Breast epithelium (tissue), 4 donors: ENCODE measurements around the gene STEAP3. TPM values are rescaled to one million over a fixed set of nuclear protein-coding genes. Genes with fewer than 3 reads are reported as not detected.
A peak's percentile ranks its signal among the peaks of the same experiment; 100 is the strongest.

Experiments
- DNase-seq, 2 donors: peaks; one replicate each; pipeline ENCODE4 v3.0.0-alpha.2; 2019; ENCODE audit warnings: low spot score in 2 of 2
- H3K27ac ChIP-seq, 2 donors: fragments of 200-600 bp; sonication (generic) in 1 of 2; one replicate each; pipeline ENCODE4 v1.5.1; 2016 to 2019; ENCODE audit warnings: mild to moderate bottlenecking in 1 of 2
- H3K27me3 ChIP-seq, 2 donors: fragments of 200-600 bp; sonication (generic) in 1 of 2; one replicate each; pipeline versions ENCODE4 v1.5.1 to v1.6.0; 2017 to 2019; ENCODE audit warnings: control low read depth in 1 of 2, mild to moderate bottlenecking in 1 of 2
- H3K36me3 ChIP-seq: fragments of 200-600 bp; one replicate; pipeline ENCODE4 v1.5.1; 2019
- H3K4me1 ChIP-seq, 2 donors: fragments of 200-600 bp; sonication (generic); one replicate each; pipeline ENCODE4 v1.5.1; 2016 to 2019; ENCODE audit warnings: control low read depth in 1 of 2
- H3K4me3 ChIP-seq, 3 donors: fragments of 200-600 bp; sonication (generic); 1 replicate in 2 of 3; 2 replicates in 1 of 3; pipeline ENCODE4 v1.5.1; 2016 to 2019; ENCODE audit warnings: mild to moderate bottlenecking in 3 of 3, moderate library complexity in 2 of 3
- H3K9me3 ChIP-seq, 2 donors: fragments of 200-600 bp; sonication (generic) in 1 of 2; one replicate each; pipeline ENCODE4 v1.5.1; 2016 to 2019; ENCODE audit warnings: control low read depth in 1 of 2
- POLR2A ChIP-seq: fragments of 450-650 bp; IDR thresholded peaks from one replicate; pipeline ENCODE4 v1.6.1; 2016; ENCODE audit warnings: antibody characterized with exemption, mild to moderate bottlenecking, moderate library complexity
- POLR2AphosphoS5 ChIP-seq, 3 donors: sonication (generic); formaldehyde crosslinking; IDR thresholded peaks; one replicate each; pipeline ENCODE4 v1.6.1; 2017; ENCODE audit warnings: antibody characterized with exemption in 3 of 3
- intact Hi-C: fragments of 100-400 bp; cut with DNase I; formaldehyde crosslinking; loops from one replicate; pipeline ENCODE4 v1.15.1; 2023; ENCODE audit warnings: low total_unique reads
- total RNA-seq, 3 donors: library from RNA; depleted of rRNA; stranded (reverse); fragments of >200 nt; gene quantifications; one replicate each; pipeline ENCODE4 v1.1.0, GENCODE V29; 2016
- TF ChIP-seq, protein P1 (sequence below), 3 donors: fragments of 450-650 bp; IDR thresholded peaks; one replicate each; pipeline ENCODE4 v1.5.1; 2016 to 2017; ENCODE audit warnings: antibody characterized with exemption in 3 of 3, mild to moderate bottlenecking in 3 of 3, moderate library complexity in 3 of 3

Gene STEAP3
- total RNA-seq, 3 donors from 2014 or later, result 11.2 to 52.2 (median 49.8) TPM

DNA sequence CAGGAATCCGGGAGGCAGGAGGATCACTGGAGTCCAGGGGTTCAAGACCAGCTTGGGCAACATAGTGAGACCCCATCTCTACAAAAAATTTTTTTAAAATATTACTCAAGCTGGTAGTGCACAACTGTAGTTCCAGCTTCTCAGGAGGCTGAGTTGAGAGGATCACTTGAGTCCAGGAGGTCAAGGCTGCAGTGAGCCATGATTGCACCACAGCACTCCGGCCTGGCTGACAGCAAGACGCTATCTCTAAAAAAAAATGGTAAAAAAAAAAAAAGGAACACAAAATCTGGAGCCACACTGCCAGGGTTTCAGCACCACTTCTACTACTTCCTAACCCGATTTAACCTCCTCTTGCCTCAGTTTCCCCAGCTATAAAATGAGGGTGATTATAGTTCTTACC, 57.0 kb downstream of the STEAP3 start:
- H3K9me3 ChIP-seq, result no peaks in the 10 kb centered on the region
- no peaks in the 10 kb centered on the region for H3K36me3 ChIP-seq
- H3K4me3 ChIP-seq, result no peak overlapping the region
- intact Hi-C loops, result no loop called here
- H3K27ac ChIP-seq, result no peak overlapping the region
- peaks cover 0 to 3% of the 10 kb centered on the region in 2 donors for H3K4me1 ChIP-seq
- no peak for DNase-seq
- H3K27me3 ChIP-seq, result no peaks in the 10 kb centered on the region
- TF ChIP-seq POLR2AphosphoS5 (IDR thresholded peaks at IDR 0.05) (no peak), POLR2A (no peak)
- TF ChIP-seq, protein P1, sequence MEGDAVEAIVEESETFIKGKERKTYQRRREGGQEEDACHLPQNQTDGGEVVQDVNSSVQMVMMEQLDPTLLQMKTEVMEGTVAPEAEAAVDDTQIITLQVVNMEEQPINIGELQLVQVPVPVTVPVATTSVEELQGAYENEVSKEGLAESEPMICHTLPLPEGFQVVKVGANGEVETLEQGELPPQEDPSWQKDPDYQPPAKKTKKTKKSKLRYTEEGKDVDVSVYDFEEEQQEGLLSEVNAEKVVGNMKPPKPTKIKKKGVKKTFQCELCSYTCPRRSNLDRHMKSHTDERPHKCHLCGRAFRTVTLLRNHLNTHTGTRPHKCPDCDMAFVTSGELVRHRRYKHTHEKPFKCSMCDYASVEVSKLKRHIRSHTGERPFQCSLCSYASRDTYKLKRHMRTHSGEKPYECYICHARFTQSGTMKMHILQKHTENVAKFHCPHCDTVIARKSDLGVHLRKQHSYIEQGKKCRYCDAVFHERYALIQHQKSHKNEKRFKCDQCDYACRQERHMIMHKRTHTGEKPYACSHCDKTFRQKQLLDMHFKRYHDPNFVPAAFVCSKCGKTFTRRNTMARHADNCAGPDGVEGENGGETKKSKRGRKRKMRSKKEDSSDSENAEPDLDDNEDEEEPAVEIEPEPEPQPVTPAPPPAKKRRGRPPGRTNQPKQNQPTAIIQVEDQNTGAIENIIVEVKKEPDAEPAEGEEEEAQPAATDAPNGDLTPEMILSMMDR (IDR thresholded peaks at IDR 0.05), result no peak

DNA sequence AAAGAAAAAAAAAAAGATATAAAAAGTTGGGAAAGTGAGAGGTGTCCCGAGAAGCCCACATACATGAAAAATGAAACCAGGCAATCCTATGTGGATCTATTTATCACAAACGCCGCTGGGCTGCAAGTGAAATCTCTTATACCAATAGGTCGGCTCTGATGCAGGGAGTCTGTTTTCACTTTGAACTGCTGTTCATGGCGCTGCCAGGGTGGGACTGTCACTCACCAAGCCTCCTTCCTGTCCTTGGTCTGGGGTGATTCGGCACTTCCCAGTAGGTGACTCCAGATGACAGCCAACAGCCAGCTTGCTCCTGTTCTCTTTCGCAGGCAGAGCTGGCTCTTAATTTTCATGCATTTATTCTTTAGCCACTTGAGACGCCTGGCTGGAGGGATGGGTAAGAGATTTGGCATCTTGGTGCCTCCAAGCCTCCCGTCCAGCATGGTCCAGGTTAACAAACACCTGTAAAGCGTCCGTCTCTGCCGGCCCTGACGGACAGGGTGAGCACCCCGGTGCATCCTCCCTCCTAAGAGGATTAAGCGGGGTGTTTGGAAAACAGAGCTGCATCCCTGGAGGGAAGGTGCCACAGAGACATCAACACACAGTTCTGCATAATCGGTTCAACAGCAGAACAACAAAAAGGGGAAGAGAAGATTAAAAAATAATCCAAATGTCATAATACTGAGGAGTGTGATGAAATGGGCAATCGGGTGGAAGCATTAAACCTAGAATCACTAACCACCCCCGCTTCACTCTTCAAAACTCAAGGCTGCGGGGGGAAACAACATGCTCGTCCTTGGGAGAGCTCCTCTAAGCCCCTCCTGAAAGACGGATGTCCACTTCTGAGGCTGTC, 58.7 kb downstream of the STEAP3 start:
- H3K27me3 ChIP-seq, result no peaks in the 10 kb centered on the region
- H3K27ac ChIP-seq, result peak overlapping the region; percentile 92 to 93
- DNase-seq, result no peak
- H3K9me3 ChIP-seq, result no peaks in the 10 kb centered on the region
- no peaks in the 10 kb centered on the region for H3K36me3 ChIP-seq
- H3K4me3 ChIP-seq, result no peak overlapping the region
- peaks cover 0 to 3% of the 10 kb centered on the region in 2 donors for H3K4me1 ChIP-seq
- no peak for TF ChIP-seq POLR2A
- TF ChIP-seq, protein P1 (IDR thresholded peaks at IDR 0.05), result no peak
- no peak for TF ChIP-seq POLR2AphosphoS5 (IDR thresholded peaks at IDR 0.05)
- intact Hi-C loops, result no loop called here

DNA sequence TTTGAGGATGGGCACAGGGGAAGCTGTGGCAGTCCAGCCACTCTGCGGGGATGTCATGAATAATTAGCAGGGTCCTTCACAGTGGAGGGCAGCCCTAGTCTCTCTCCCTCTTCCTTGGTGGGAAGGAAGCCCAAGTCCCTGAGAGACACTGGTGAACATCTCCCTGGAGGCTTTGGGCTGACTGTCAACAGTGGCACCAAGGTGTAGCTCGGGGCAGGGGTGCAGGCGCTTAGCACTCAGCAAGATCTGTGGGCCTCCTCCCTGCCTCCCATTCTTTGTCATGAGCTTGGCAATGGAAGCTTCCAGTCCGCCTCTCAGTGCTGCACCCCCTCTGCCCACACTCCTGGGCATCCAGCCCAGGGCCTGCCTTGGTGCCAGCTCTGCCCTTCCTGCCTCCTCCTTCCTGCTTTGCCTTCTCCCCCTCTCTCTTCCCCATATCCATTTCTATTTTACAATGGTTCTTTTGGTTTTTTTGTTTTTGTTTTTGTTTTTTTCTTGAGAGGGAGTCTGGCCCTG, 59.4 kb downstream of the STEAP3 start:
- intact Hi-C loops, result no loop called here
- Histone ChIP-seq H3K4me3 (peak overlapping the region in 1 of 3 donors; percentile 36), H3K27ac (peak overlapping the region; percentile 92 to 93), H3K36me3 (no peaks in the 10 kb centered on the region), H3K9me3 (no peaks in the 10 kb centered on the region), H3K27me3 (no peaks in the 10 kb centered on the region), H3K4me1 (peaks cover 0 to 3% of the 10 kb centered on the region in 2 donors)
- TF ChIP-seq POLR2AphosphoS5 (IDR thresholded peaks at IDR 0.05) (no peak), POLR2A (no peak)
- TF ChIP-seq, protein P1 (IDR thresholded peaks at IDR 0.05), result no peak
- peak; percentile 77 to 88 for DNase-seq

DNA sequence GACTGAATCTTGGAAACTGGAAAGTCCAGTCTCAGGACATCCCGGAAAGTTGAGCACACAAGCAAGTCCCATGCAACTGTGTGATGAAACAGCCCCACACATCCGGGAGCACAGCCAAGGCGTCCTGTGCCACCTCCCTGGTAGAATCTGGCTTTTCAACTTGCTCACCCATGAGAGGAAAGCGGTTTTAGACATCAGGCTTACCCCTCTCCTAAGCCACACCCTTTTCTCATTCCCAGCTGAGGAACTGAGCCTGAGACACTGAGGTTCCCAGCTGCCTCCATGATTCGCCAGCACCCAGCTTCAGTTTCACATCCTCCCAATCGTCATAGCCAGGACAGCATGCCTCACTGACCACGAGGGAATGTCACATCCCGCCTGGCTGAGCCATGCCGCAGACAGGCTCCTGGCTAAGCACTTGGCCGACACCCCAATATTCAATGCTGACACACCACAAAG, 60.3 kb downstream of the STEAP3 start:
- peaks cover 0 to 3% of the 10 kb centered on the region in 2 donors for H3K4me1 ChIP-seq
- peak overlapping the region; percentile 92 to 93 for H3K27ac ChIP-seq
- intact Hi-C loops, result no loop called here
- TF ChIP-seq, protein P1 (IDR thresholded peaks at IDR 0.05), result no peak
- TF ChIP-seq POLR2AphosphoS5 (IDR thresholded peaks at IDR 0.05) (peak in 2 of 3 donors; percentile 67 to 76), POLR2A (no peak)
- DNase-seq, result peak; percentile 88 to 97
- no peaks in the 10 kb centered on the region for H3K27me3 ChIP-seq
- peak overlapping the region in 2 of 3 donors; percentile 4 to 36 for H3K4me3 ChIP-seq
- H3K9me3 ChIP-seq, result no peaks in the 10 kb centered on the region
- no peaks in the 10 kb centered on the region for H3K36me3 ChIP-seq

DNA sequence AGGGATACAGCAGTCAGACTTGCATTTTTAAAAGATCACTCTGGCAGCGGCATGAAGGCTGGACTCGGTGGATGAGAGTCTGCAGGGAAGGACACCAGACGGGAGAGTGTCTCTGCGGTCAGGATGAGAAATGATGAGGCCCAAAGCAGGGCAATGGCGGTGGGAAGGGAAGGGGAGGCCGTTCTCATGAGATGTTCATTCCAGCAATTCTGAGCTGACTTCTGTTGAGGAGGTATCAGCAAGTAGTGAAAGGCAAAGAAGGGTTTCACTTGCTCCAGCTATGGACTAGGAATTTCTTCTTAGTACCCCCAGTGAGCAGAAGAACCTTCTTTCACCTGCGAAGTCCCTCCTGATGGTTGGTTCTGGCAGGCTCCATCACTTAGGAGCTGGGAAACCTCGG, 63.0 kb downstream of the STEAP3 start:
- H3K4me1 ChIP-seq, result peaks cover 0 to 3% of the 10 kb centered on the region in 2 donors
- DNase-seq, result no peak
- no peaks in the 10 kb centered on the region for H3K9me3 ChIP-seq
- no peak overlapping the region for H3K4me3 ChIP-seq
- intact Hi-C loops, result loop anchor here (5.0 kb wide), 1 partner anchor 404 kb away; no protein-coding TSS in a partner anchor
- no peaks in the 10 kb centered on the region for H3K36me3 ChIP-seq
- no peak overlapping the region for H3K27ac ChIP-seq
- TF ChIP-seq POLR2A (no peak), POLR2AphosphoS5 (IDR thresholded peaks at IDR 0.05) (no peak)
- TF ChIP-seq, protein P1 (IDR thresholded peaks at IDR 0.05), result no peak
- H3K27me3 ChIP-seq, result no peaks in the 10 kb centered on the region
